Activated T-cell treated with anti-CD3 and anti-CD28 coated beads, Interleukin-2, amount 50 U/mL, for 4 hours (primary cell): ENCODE results near the gene NLGN1. TPM values are rescaled to one million over a fixed set of nuclear protein-coding genes. Genes with fewer than 3 reads are reported as not detected.
"Not testable (repeated sequence)": the region's sequence is repeated elsewhere in the genome, so short reads cannot be mapped to it uniquely, and the experiment has no call there.

Experiments used
- ATAC-seq, 2 donors: fragments of 200-7000 bp; cut with Tn5 transposase; one replicate each; pipeline ENCODE4 v1.10.0; 2021
- DNase-seq: peaks from one replicate; pipeline ENCODE4 v3.0.0-alpha.2; 2020
- H3K27me3 Mint-ChIP-seq: one replicate; pipeline ENCODE4 v1.8.0; 2021; ENCODE audit warnings: low read depth, mixed read lengths
- H3K36me3 Mint-ChIP-seq: one replicate; pipeline ENCODE4 v1.8.0; 2022; ENCODE audit warnings: mixed read lengths; ENCODE audit not compliant: insufficient read depth
- H3K4me1 Mint-ChIP-seq: one replicate; pipeline ENCODE4 v1.8.0; 2021; ENCODE audit warnings: low read depth, mixed read lengths
- H3K4me3 Mint-ChIP-seq: one replicate; pipeline ENCODE4 v1.8.0; 2021; ENCODE audit warnings: mild to moderate bottlenecking, moderate library complexity, mixed read lengths
- H3K9me3 Mint-ChIP-seq: one replicate; pipeline ENCODE4 v1.8.0; 2021; ENCODE audit warnings: mixed read lengths
- total RNA-seq, 3 donors: library from RNA; stranded (reverse); gene quantifications; one replicate each; pipeline ENCODE4 v1.2.1, GENCODE V29; 2021

Gene NLGN1
- total RNA-seq, 3 donors from 2014 or later = not detected

GRCh38 chr3:174197416-174197815 lies 799.9 kb downstream of the NLGN1 start:
- ATAC-seq = no peak
- H3K9me3 Mint-ChIP-seq = no peaks in the 10 kb centered on the region
- H3K36me3 Mint-ChIP-seq = no peaks in the 10 kb centered on the region
- no peaks in the 10 kb centered on the region for H3K27me3 Mint-ChIP-seq
- no peaks in the 10 kb centered on the region for H3K4me1 Mint-ChIP-seq
- no peak for DNase-seq
- no peak overlapping the region for H3K4me3 Mint-ChIP-seq

GRCh38 chr3:174198199-174198598 lies 800.7 kb downstream of the NLGN1 start:
- no peak for DNase-seq
- Mint-ChIP-seq H3K4me3 (no peak overlapping the region), H3K27me3 (no peaks in the 10 kb centered on the region), H3K9me3 (no peaks in the 10 kb centered on the region), H3K36me3 (no peaks in the 10 kb centered on the region), H3K4me1 (no peaks in the 10 kb centered on the region)
- no peak for ATAC-seq

DNA sequence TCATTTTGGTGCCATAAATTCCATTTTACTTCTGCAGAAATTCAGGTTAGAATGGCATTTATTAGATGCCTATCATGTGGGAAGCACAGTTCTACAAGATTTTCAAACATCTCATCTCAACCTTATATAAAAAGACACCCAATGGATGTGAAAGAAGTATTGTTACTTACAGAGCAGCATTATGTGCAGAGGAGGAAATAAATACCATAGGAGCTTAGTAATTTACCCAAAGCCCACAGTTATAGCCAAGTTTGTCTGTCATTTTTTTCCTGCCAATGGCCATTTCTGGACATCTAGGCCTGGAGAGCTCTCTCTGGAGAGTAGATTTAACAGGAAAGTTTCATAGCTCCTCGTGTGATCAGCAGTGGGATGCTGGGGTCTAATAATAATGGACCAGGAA lies 802.2 kb downstream of the NLGN1 start:
- no peaks in the 10 kb centered on the region for H3K9me3 Mint-ChIP-seq

DNA sequence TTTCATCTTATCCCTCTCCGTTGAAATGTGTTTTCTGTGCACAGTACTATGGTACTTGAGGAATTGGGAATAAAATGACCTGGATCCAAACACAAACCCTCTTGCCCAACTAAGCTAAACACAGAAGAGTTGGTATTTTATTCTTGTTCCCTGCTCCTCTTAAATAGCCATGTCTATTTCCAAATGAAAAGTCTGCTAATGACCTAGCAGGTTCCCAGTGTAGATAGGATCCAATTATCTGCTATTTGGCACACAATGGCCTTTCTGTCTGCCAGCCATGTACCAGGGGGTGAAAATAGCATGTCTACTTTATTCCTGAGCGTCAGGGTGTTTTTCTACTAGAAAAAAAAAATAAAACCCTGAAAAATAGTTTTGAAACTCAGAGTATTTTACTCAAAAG lies 804.6 kb downstream of the NLGN1 start:
- Mint-ChIP-seq H3K36me3 (no peaks in the 10 kb centered on the region), H3K27me3 (no peaks in the 10 kb centered on the region), H3K4me3 (no peak overlapping the region), H3K4me1 (no peaks in the 10 kb centered on the region), H3K9me3 (no peaks in the 10 kb centered on the region)
- ATAC-seq (no peak), DNase-seq (no peak)

More for the DNA sequence above, 802.2 kb downstream of the NLGN1 start:
- Mint-ChIP-seq H3K36me3 (no peaks in the 10 kb centered on the region), H3K4me3 (no peak overlapping the region), H3K27me3 (no peaks in the 10 kb centered on the region), H3K4me1 (no peaks in the 10 kb centered on the region)
- DNase-seq = no peak
- ATAC-seq = no peak

DNA sequence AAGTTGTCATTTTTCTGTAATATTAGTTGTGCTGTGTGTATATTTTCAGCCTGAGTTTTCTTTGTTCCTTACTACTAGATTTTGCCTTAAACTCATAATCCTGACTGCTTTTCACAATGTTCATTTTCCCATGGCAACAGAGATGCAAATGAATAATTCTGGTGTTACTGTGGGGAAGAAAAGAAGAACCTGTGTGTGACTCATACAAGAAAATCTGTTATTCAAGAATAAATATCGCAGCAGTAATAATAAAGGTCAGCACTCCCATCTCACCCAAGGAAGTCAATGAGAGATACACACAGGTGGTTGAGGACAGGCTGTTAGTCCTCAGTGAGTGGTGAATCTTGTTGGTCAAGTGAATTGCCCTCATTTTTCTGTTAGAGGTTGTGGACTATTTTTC lies 805.0 kb downstream of the NLGN1 start:
- Mint-ChIP-seq H3K27me3 (no peaks in the 10 kb centered on the region), H3K4me1 (no peaks in the 10 kb centered on the region), H3K36me3 (no peaks in the 10 kb centered on the region), H3K4me3 (no peak overlapping the region), H3K9me3 (no peaks in the 10 kb centered on the region)
- DNase-seq (no peak), ATAC-seq (no peak)

- DNase-seq = no peak
- Mint-ChIP-seq H3K36me3 (no peaks in the 10 kb centered on the region), H3K4me3 (no peak overlapping the region), H3K4me1 (no peaks in the 10 kb centered on the region), H3K27me3 (no peaks in the 10 kb centered on the region), H3K9me3 (no peaks in the 10 kb centered on the region)
- ATAC-seq = no peak
Measured at GRCh38 chr3:174204765-174205164, 807.2 kb downstream of the NLGN1 start.

GRCh38 chr3:174206607-174207192 lies 809.2 kb downstream of the NLGN1 start:
- Mint-ChIP-seq H3K27me3 (no peaks in the 10 kb centered on the region), H3K4me1 (no peaks in the 10 kb centered on the region), H3K9me3 (no peaks in the 10 kb centered on the region), H3K4me3 (no peak overlapping the region), H3K36me3 (no peaks in the 10 kb centered on the region)
- ATAC-seq = no peak
- DNase-seq = no peak

GRCh38 chr3:174208161-174208560 lies 810.6 kb downstream of the NLGN1 start:
- Mint-ChIP-seq H3K9me3 (no peaks in the 10 kb centered on the region), H3K36me3 (no peaks in the 10 kb centered on the region), H3K27me3 (no peaks in the 10 kb centered on the region), H3K4me3 (no peak overlapping the region), H3K4me1 (no peaks in the 10 kb centered on the region)
- ATAC-seq = no peak
- DNase-seq = no peak

GRCh38 chr3:174211896-174212295 lies 814.4 kb downstream of the NLGN1 start:
- H3K27me3 Mint-ChIP-seq, H3K4me3 Mint-ChIP-seq, H3K9me3 Mint-ChIP-seq, H3K36me3 Mint-ChIP-seq, H3K4me1 Mint-ChIP-seq, DNase-seq, ATAC-seq: not testable (repeated sequence)

DNA sequence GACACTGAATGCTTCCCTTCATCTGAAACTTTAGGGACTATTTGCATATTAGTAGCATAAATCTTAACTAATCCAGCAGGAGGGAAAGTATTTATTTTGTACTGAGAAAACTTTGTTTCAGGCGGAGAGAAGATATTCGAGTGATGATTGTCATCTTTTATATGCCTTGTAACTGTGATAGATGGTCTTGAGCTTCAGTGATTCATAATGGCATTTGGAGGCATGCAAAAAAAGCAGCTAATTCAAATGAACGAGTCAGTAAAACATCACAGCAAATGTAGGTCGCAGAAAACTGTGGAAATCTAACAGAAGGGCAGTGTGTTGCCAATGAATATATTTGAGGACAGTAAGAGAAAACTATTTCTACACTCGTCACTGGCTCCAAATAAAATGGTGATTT lies 817.9 kb downstream of the NLGN1 start:
- Mint-ChIP-seq H3K4me1 (peaks cover 2% of the 10 kb centered on the region), H3K4me3 (no peak overlapping the region), H3K27me3 (no peaks in the 10 kb centered on the region), H3K9me3 (no peaks in the 10 kb centered on the region), H3K36me3 (no peaks in the 10 kb centered on the region)
- DNase-seq (no peak), ATAC-seq (no peak)

DNA sequence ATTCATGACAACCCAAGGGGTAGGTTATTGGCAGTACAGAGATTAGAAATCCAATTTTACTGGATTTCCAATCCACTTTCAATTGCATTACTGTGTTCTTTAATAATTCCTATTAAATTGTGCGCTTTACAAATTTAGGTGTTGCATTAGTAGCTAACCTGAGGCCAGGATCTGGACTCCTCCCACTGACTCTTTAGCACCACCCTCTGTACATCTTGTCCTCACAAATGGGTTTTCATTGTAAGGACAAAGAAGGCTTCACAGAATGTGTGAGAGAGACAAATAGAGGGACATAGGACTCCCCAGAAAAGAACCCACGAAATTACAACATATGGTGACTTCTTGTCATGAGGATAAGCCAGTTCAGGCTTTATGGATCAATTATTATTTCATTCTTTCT lies 818.5 kb downstream of the NLGN1 start:
- no peak for ATAC-seq
- no peak for DNase-seq
- H3K9me3 Mint-ChIP-seq = no peaks in the 10 kb centered on the region
- no peaks in the 10 kb centered on the region for H3K36me3 Mint-ChIP-seq
- no peaks in the 10 kb centered on the region for H3K27me3 Mint-ChIP-seq
- H3K4me3 Mint-ChIP-seq = no peak overlapping the region
- peaks cover 2% of the 10 kb centered on the region for H3K4me1 Mint-ChIP-seq

DNA sequence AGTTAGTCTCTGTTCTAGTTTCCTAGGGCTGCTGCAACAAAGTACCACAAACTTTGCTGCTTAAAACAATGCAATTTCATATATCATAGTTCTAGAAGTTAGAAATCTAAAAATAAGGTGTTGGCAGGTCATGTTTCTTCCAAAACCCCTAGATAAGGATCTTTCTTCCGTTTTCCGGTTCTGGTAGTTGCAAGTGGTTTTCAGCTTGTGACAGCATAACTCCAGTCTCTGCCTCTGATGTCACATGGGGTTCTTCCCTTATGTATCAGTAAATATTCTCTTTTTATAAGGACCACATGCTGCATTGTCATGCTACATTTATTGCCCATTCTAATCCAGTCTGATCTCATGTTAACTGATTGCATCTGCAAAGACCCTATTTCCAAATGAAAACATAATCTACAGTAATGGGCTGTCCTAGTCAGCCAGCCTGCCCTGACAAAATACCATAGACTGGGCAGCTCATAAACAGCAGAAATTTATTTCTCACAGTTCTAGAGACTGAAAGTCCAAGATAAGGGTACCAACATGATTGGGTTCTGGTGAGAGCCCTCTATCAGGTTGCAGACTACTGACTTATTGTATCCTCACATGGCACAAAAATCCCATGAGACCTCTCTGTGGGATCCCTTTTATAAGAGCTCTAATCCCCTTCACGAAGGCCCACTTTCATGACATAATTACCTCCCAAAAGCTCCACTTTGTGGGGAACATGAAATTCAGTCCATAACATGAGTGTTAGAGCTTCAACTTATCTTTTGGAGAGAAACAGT lies 819.6 kb downstream of the NLGN1 start:
- Mint-ChIP-seq H3K4me3 (no peak overlapping the region), H3K27me3 (no peaks in the 10 kb centered on the region), H3K4me1 (peaks cover 2% of the 10 kb centered on the region), H3K9me3 (no peaks in the 10 kb centered on the region), H3K36me3 (no peaks in the 10 kb centered on the region)
- DNase-seq = no peak
- ATAC-seq = no peak

GRCh38 chr3:174218016-174218415 lies 820.5 kb downstream of the NLGN1 start:
- Mint-ChIP-seq H3K4me1 (peaks cover 2% of the 10 kb centered on the region), H3K9me3 (no peaks in the 10 kb centered on the region), H3K27me3 (no peaks in the 10 kb centered on the region), H3K4me3 (no peak overlapping the region), H3K36me3 (no peaks in the 10 kb centered on the region)
- DNase-seq (no peak), ATAC-seq (no peak)

DNA sequence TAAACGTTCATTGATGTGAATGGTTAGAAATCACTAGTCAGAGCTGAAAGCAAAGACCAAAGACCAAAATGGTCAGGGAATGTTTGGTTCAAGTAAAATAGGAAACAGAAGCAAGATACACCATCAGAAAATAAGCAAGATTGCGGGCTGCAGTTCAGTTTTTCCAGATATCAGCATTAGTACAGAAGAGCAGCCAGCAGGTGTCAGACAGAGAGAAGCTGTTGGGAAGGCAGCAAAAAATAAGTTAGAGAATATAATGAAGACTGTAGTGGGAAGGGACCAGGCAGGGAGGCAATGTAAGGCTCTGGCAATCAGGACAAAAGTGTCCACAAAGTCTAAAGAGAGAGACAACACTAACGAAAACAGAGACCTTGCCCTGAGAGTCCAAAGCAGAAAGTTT lies 822.2 kb downstream of the NLGN1 start:
- DNase-seq (no peak), ATAC-seq (no peak)
- Mint-ChIP-seq H3K4me1 (peaks cover 2% of the 10 kb centered on the region), H3K4me3 (no peak overlapping the region), H3K9me3 (no peaks in the 10 kb centered on the region), H3K27me3 (no peaks in the 10 kb centered on the region), H3K36me3 (no peaks in the 10 kb centered on the region)

DNA sequence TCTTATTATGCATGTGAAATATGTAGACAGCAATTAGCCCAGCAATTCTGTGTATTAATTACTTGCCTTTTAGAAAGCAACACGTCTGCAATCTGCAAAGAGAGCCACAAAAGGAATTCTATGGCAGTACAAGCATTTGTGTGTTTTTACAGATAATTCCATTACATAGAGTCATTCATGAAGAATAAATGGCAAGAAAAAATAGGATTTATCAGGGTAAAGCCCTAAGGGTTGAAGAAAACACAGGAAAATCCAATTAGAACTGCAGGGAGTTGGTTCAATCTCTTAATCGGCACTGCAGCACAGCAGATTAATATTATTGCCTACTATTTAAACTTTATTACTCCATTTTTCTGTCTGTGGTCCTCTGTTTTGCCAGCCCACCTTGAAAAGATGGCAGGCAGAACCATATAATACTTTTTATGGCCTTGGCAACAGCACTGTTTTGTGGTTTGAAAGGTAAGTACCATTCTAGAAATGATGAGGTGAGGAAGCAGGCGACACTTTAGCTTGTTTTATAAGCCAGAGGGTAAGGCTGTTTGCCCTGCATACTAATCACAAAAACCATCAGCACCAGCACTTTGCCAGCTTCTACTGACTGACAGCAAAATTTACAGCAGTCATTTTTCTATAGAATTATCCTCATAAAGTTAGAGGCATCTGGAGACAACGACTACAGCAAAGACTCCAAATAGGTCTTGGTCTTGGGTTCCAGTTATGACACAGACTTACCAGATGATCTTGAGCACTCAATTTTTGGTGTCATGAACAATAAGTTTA lies 823.4 kb downstream of the NLGN1 start:
- no peaks in the 10 kb centered on the region for H3K9me3 Mint-ChIP-seq
- ATAC-seq (no peak), DNase-seq (no peak)
- no peaks in the 10 kb centered on the region for H3K27me3 Mint-ChIP-seq
- no peaks in the 10 kb centered on the region for H3K36me3 Mint-ChIP-seq
- H3K4me1 Mint-ChIP-seq = peaks cover 2% of the 10 kb centered on the region
- no peak overlapping the region for H3K4me3 Mint-ChIP-seq
